ENCODE data around the gene CFAP157. TPM values are rescaled to one million over a fixed set of nuclear protein-coding genes. Genes with fewer than 3 reads are reported as not detected.

Gene CFAP157
- 1 to 10 TPM; 4.0 to 9.8 (median 5.2) TPM for polyA plus RNA-seq (ENCODE audit: insufficient read length in 3 of 3)
- long read RNA-seq, donor 1 = 0 reads
- long read RNA-seq, donor 2, partial matches to known transcripts = 0 of 23 reads
- long read RNA-seq, donor 2, other reads (novel, unspliced or antisense) = 23 of 23 reads
- long read RNA-seq, donor 3 = 0 reads
- long read RNA-seq, donor 4 = 0 reads
- long read RNA-seq, donor 5 = 0 reads
- long read RNA-seq, donor 6, partial matches to known transcripts = 5 of 16 reads
- long read RNA-seq, donor 6, other reads (novel, unspliced or antisense) = 11 of 16 reads
- long read RNA-seq, donor 7, partial matches to known transcripts = 24 of 35 reads
- long read RNA-seq, donor 7, other reads (novel, unspliced or antisense) = 11 of 35 reads
- long read RNA-seq, donor 8 = 0 reads
- long read RNA-seq, donor 9 = 0 reads
- long read RNA-seq, donor 10, partial matches to known transcripts = 8 of 27 reads
- long read RNA-seq, donor 10, other reads (novel, unspliced or antisense) = 19 of 27 reads
- long read RNA-seq, donor 11, partial matches to known transcripts = 6 of 23 reads
- long read RNA-seq, donor 11, other reads (novel, unspliced or antisense) = 17 of 23 reads
- long read RNA-seq, donor 12 = 0 reads
- long read RNA-seq, donor 13 = 0 reads
- long read RNA-seq, donor 14 = 0 reads
- long read RNA-seq, donor 15 = 0 reads
- long read RNA-seq, donor 16 = 0 reads

GRCh38 chr9:127706836-127707241 is at the start of gene CFAP157:
CFAP157 (plus strand) TSS chr9:127706988; CDS start chr9:127707032, 44 bp downstream.
- no peak for DNase-seq (ENCODE audit: extremely low read depth in 1 of 11, low read depth in 9 of 11, low spot score in 4 of 11)

- DNase-seq (ENCODE audit: extremely low read depth in 1 of 11, low read depth in 9 of 11, low spot score in 4 of 11) = no peak
These were observed 48.4 kb upstream of the CFAP157 start for GRCh38 chr9:127658428-127658827.

- DNase-seq (ENCODE audit: extremely low read depth in 1 of 11, low read depth in 9 of 11, low spot score in 4 of 11) = peak in 1 of 11 donors; percentile 49
These were observed 45.7 kb upstream of the CFAP157 start for GRCh38 chr9:127660886-127661741.

DNA sequence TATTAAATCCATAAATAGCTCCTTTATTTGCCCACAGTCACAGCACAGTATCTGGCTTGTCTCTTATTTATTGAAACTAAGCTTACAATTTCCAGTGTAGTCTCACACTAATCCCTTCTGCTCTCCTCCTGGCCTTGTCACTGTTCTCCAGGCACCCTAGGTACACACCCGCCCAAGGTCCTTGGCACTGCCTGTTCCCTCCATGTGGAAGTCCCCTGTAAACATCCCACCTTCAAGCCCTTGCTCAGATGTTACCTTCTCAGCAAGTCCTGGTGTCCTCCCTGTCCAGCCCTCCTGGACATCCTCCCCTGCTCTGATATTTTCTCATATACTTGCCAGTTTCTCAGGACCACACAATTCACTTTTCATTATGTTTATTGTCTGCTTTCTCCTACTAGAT is 44.2 kb upstream of the CFAP157 start:
- no peak for DNase-seq (ENCODE audit: extremely low read depth in 1 of 11, low read depth in 9 of 11, low spot score in 4 of 11)

DNA sequence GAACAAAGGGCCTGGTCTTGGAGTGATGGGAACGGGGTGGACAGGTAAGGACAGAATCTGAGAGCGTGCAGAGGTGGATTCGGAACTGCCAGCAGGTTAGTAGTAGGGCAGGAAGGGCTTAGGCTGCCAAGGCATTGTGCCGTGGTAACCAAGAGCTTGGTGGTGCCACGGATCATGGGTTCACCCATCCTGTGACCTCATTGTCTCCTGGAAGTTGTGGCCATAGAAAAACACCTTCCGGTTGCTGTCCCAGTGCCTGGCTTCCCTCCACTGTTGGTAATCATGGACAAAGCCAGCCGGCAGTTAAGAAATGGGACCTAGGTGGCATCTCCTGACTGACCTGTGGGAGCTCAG is 42.5 kb upstream of the CFAP157 start:
- no peak for DNase-seq (ENCODE audit: extremely low read depth in 1 of 11, low read depth in 9 of 11, low spot score in 4 of 11)

GRCh38 chr9:127664678-127665507 is 41.9 kb upstream of the CFAP157 start:
- DNase-seq (ENCODE audit: extremely low read depth in 1 of 11, low read depth in 9 of 11, low spot score in 4 of 11) = no peak

- no peak for DNase-seq (ENCODE audit: extremely low read depth in 1 of 11, low read depth in 9 of 11, low spot score in 4 of 11)
These were observed 39.5 kb upstream of the CFAP157 start for GRCh38 chr9:127667127-127667844.

DNA sequence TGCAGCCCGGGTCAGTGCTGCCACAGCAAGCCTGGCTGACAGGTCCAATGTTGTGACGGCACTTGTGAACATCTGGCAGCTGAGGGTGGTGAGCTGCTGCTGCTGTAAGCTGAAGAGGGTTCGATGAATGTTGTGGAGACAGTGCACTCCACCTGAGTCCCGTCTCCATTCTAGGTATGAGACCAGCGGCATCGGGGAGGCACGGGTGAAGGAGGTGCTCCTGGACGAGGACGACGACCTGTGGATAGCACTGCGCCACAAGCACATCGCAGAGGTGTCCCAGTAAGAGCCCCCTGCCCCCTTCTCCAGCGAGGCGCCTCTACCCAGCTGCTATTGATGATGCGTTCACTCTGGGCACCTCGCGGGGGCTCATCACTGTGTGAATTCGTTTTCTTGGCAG is 38.9 kb upstream of the CFAP157 start:
- no peak for DNase-seq (ENCODE audit: extremely low read depth in 1 of 11, low read depth in 9 of 11, low spot score in 4 of 11)

DNA sequence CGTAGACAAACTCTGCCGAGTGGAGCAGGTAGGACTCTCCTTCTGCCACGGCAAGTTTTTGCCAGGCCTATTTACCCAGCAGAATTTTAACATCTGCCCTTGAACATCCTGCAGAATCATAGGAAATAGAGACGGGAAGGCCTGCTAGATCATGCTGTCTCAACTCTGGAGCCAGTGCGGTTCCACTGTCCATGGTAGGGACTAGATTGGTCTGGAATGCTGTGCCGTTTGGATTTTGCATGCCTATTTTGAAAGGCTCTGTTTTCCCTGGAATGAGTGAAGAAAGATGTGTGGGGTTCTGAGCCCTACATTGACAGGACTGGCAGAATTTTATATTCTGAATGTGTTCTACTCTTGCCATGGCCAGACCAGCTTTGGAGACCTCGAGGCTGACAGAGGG is 33.6 kb upstream of the CFAP157 start:
- no peak for DNase-seq (ENCODE audit: extremely low read depth in 1 of 11, low read depth in 9 of 11, low spot score in 4 of 11)

- DNase-seq (ENCODE audit: extremely low read depth in 1 of 11, low read depth in 9 of 11, low spot score in 4 of 11) = no peak
These were observed 30.1 kb upstream of the CFAP157 start for GRCh38 chr9:127676638-127677037.

DNA sequence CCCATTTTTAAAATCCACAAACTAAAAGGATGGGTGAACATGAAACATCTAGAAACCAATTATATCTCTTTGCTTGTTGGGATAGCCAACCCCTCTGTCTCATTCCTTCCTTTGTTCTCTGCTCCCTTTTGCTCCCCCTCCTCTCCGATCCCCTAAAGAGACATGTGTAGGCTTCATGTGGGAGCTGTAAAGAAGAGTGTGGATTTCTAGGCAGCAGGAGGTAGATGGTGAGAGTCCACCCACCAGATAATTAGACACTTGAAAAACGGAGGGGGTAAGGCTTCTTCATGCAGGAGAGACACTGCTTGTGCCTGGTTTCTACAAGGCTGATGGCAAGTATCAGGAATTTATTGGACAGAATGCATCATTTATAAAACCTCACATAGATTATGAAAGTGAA is 27.3 kb upstream of the CFAP157 start:
- DNase-seq (ENCODE audit: extremely low read depth in 1 of 11, low read depth in 9 of 11, low spot score in 4 of 11) = no peak

GRCh38 chr9:127680226-127680625 is 26.6 kb upstream of the CFAP157 start:
- no peak for DNase-seq (ENCODE audit: extremely low read depth in 1 of 11, low read depth in 9 of 11, low spot score in 4 of 11)

DNA sequence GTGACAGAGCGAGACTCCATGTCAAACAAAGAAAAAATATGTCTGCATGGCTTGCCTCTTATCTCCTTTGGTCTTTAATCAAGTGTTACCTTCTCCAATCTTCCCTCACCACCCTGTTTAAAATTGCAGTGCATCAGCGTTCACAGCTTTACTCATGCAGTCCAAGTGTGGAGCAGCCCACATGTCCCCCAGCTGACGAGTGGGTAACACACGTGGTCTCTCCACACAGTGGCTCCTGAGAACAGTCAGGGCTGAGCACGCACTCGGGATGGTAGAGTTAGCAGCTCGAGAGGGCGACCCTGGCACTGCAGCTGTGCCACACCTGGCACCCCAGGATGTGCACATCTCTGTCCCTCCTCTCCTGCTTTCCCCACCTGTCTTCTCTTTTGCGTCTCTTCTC is 25.9 kb upstream of the CFAP157 start:
- DNase-seq (ENCODE audit: extremely low read depth in 1 of 11, low read depth in 9 of 11, low spot score in 4 of 11) = no peak

DNA sequence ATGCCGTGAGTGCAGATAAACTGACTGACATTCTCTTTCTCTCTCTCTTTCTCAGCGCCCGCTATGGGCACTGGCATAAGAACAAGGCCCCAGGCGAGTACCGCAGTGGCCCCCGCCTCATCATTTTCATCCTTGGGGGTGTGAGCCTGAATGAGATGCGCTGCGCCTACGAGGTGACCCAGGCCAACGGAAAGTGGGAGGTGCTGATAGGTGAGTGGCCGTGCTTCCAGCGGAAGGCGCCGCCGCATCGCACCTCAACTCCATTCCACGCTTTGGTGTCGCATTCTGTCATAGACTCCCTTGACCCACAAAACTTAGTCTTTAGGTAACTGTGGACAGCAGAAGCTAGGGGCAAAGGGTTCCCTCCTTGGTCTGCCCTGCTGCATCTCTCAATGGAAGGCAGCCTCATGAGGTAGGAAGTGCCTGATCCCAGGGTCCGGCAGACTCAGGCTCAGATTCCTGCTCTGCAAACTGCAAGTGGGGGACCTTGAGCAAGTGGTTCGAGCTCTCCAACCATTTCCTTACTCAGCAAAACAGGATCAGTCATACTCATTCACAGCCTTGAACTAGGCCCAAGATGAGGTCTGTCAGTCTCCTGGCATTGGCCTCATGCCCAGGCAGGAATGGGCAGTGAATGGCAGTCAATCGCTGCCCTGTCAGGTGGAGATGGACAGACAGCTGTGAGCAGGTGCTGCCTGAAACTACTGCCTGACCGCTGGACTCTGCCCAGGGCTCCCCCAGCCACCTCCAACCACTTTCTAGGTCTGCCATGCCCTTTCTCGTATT is 24.2 kb upstream of the CFAP157 start:
- no peak for DNase-seq (ENCODE audit: extremely low read depth in 1 of 11, low read depth in 9 of 11, low spot score in 4 of 11)

DNA sequence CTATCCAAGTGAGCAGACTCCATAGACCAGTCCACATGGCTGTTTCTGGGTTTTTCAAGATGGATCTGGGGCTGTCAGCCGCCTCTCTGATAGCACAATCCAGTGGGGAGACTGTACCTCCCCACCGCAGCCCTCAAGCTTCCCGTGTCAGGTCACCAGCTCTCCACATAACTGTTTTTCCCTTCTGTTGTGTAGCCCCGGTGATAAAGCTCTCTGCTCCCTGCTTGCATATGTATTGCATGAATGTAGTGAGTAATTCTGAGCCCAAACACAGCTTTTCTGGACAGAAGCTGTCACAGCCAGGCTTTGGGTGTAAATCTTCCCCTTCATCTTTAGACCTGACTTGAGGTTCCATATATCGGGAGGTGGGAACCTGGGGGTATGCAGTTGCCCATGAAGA is 23.1 kb upstream of the CFAP157 start:
- DNase-seq (ENCODE audit: extremely low read depth in 1 of 11, low read depth in 9 of 11, low spot score in 4 of 11) = no peak

GRCh38 chr9:127684576-127684975 is 22.2 kb upstream of the CFAP157 start:
- DNase-seq (ENCODE audit: extremely low read depth in 1 of 11, low read depth in 9 of 11, low spot score in 4 of 11) = no peak
